ENCODE data around the gene NPBWR2. TPM values are rescaled to one million over a fixed set of nuclear protein-coding genes. Genes with fewer than 3 reads are reported as not detected.

NPBWR2 gene
- total and polyA plus RNA-seq, 2 experiments from 2014 or later = not detected

DNA sequence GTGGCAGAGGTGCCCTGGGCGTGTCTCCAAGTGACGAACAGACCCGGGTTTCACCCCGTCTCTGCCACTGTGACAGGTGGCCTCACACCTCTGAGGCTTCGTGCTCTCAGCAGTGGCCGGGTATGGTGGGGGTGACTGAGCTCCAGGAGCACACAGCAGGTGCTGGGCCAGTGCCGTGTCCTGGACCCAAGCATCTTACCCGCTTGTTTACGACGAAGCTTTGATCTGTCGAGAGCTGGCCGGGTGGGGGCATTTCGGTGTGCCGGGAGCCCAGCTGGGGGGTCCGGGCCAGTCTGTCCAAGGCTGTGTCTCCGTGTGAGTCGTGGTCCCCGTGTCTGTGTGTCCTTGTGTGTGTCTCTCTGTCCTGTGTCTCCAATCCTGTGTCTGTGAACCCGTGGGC lies 16.0 kb downstream of the NPBWR2 start:
- Mint-ChIP-seq H3K27ac (no peak overlapping the region), H3K27me3 (ENCODE audit: insufficient read depth, low read depth, poor library complexity) (peaks cover 12% of the 10 kb centered on the region), H3K9me3 (no peaks in the 10 kb centered on the region; the same call in 2 of the 3 replicates), H3K4me1 (peaks cover 7% of the 10 kb centered on the region), H3K4me3 (no peak overlapping the region; the same call in 2 of the 3 replicates), H3K36me3 (ENCODE audit: low read depth) (no peaks in the 10 kb centered on the region; the same call in 2 of the 3 replicates)
- H3K9me2 ChIP-seq (ENCODE audit: insufficient read depth) = no peaks in the 10 kb centered on the region
- TF ChIP-seq, protein P1, sequence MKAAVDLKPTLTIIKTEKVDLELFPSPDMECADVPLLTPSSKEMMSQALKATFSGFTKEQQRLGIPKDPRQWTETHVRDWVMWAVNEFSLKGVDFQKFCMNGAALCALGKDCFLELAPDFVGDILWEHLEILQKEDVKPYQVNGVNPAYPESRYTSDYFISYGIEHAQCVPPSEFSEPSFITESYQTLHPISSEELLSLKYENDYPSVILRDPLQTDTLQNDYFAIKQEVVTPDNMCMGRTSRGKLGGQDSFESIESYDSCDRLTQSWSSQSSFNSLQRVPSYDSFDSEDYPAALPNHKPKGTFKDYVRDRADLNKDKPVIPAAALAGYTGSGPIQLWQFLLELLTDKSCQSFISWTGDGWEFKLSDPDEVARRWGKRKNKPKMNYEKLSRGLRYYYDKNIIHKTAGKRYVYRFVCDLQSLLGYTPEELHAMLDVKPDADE (IDR thresholded peaks at IDR 0.05) = no peak
- TF ChIP-seq CREB1 (CRISPR knock-in tag; IDR thresholded peaks at IDR 0.05; ENCODE audit: low read depth) (no peak), ZNF331 (CRISPR knock-in tag; IDR thresholded peaks at IDR 0.05; ENCODE audit: low read depth) (no peak), ZNF114 (CRISPR knock-in tag; IDR thresholded peaks at IDR 0.05) (no peak), POLR2AphosphoS5 (IDR thresholded peaks at IDR 0.05; ENCODE audit: low read depth) (no peak), EZH2phosphoT487 (IDR thresholded peaks at IDR 0.05; ENCODE audit: unreplicated experiment) (no peak), EZH2 (IDR thresholded peaks at IDR 0.05; ENCODE audit: low read depth, unreplicated experiment) (no peak)
- TF ChIP-seq, protein P2, sequence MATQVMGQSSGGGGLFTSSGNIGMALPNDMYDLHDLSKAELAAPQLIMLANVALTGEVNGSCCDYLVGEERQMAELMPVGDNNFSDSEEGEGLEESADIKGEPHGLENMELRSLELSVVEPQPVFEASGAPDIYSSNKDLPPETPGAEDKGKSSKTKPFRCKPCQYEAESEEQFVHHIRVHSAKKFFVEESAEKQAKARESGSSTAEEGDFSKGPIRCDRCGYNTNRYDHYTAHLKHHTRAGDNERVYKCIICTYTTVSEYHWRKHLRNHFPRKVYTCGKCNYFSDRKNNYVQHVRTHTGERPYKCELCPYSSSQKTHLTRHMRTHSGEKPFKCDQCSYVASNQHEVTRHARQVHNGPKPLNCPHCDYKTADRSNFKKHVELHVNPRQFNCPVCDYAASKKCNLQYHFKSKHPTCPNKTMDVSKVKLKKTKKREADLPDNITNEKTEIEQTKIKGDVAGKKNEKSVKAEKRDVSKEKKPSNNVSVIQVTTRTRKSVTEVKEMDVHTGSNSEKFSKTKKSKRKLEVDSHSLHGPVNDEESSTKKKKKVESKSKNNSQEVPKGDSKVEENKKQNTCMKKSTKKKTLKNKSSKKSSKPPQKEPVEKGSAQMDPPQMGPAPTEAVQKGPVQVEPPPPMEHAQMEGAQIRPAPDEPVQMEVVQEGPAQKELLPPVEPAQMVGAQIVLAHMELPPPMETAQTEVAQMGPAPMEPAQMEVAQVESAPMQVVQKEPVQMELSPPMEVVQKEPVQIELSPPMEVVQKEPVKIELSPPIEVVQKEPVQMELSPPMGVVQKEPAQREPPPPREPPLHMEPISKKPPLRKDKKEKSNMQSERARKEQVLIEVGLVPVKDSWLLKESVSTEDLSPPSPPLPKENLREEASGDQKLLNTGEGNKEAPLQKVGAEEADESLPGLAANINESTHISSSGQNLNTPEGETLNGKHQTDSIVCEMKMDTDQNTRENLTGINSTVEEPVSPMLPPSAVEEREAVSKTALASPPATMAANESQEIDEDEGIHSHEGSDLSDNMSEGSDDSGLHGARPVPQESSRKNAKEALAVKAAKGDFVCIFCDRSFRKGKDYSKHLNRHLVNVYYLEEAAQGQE (IDR thresholded peaks at IDR 0.05; ENCODE audit: unreplicated experiment) = no peak
- TF ChIP-seq, protein P3, sequence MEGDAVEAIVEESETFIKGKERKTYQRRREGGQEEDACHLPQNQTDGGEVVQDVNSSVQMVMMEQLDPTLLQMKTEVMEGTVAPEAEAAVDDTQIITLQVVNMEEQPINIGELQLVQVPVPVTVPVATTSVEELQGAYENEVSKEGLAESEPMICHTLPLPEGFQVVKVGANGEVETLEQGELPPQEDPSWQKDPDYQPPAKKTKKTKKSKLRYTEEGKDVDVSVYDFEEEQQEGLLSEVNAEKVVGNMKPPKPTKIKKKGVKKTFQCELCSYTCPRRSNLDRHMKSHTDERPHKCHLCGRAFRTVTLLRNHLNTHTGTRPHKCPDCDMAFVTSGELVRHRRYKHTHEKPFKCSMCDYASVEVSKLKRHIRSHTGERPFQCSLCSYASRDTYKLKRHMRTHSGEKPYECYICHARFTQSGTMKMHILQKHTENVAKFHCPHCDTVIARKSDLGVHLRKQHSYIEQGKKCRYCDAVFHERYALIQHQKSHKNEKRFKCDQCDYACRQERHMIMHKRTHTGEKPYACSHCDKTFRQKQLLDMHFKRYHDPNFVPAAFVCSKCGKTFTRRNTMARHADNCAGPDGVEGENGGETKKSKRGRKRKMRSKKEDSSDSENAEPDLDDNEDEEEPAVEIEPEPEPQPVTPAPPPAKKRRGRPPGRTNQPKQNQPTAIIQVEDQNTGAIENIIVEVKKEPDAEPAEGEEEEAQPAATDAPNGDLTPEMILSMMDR (conservative IDR thresholded peaks at IDR 0.05; ENCODE audit: low read depth in 2 of 2) = no peak
- no peaks in the 10 kb centered on the region for H3K79me2 ChIP-seq (replicated peaks; ENCODE audit: insufficient read depth)
- no peaks in the 10 kb centered on the region for H3F3A ChIP-seq (replicated peaks; ENCODE audit: low read depth)
- H3K27me3 ChIP-seq (ENCODE audit: insufficient read depth) = no peaks in the 10 kb centered on the region
- DNase-seq (ENCODE audit: low spot score) (no peak), ATAC-seq (no peak)
- no peak overlapping the region for H3K27ac ChIP-seq (ENCODE audit: low read depth)
- H3K4me1 ChIP-seq (ENCODE audit: insufficient read depth) = no peaks in the 10 kb centered on the region
- no peak overlapping the region for H3K4me2 ChIP-seq
- no peaks in the 10 kb centered on the region for H4K20me1 ChIP-seq (replicated peaks; ENCODE audit: insufficient read depth)
- H3K36me3 ChIP-seq (ENCODE audit: insufficient read depth) = no peaks in the 10 kb centered on the region
- no peak overlapping the region for H2AFZ ChIP-seq
- H3K4me3 ChIP-seq = no peak overlapping the region

DNA sequence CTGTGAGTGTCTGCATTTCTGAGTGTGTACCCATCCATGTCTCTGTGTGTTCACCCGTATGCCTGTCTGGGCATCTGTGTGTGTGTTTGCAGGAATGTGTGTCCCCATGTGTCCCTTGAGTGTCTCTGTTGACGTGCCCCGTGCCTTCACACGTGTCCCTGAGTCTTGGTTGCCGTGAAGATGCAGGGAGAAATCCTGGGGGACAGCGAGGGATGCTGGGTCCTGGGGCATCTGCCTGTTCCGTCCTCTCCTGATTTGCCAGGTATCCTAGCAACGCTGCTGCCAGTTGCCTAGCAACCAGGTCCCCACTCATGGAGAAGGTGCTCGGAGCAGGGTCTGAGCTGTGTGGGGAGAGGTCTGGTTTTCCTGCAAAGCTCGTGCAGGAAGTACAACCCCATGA lies 17.2 kb downstream of the NPBWR2 start:
- Histone ChIP-seq H3K27ac (ENCODE audit: low read depth) (no peak overlapping the region), H3K4me2 (no peak overlapping the region), H3K9me2 (ENCODE audit: insufficient read depth) (no peaks in the 10 kb centered on the region), H3K36me3 (ENCODE audit: insufficient read depth) (no peaks in the 10 kb centered on the region), H2AFZ (no peak overlapping the region), H4K20me1 (replicated peaks; ENCODE audit: insufficient read depth) (no peaks in the 10 kb centered on the region), H3K27me3 (ENCODE audit: insufficient read depth) (peaks cover 7% of the 10 kb centered on the region), H3K79me2 (replicated peaks; ENCODE audit: insufficient read depth) (no peaks in the 10 kb centered on the region), H3K4me3 (no peak overlapping the region), H3K4me1 (ENCODE audit: insufficient read depth) (peaks cover under 1% of the 10 kb centered on the region; the same call in 1 of the 2 replicates), H3F3A (replicated peaks; ENCODE audit: low read depth) (no peaks in the 10 kb centered on the region)
- H3K9me3 Mint-ChIP-seq = no peaks in the 10 kb centered on the region; the same call in 2 of the 3 replicates
- no peak overlapping the region; the same call in 2 of the 3 replicates for H3K4me3 Mint-ChIP-seq
- H3K27me3 Mint-ChIP-seq (ENCODE audit: insufficient read depth, low read depth, poor library complexity) = peaks cover 18% of the 10 kb centered on the region
- DNase-seq (ENCODE audit: low spot score) (no peak), ATAC-seq (no peak)
- H3K27ac Mint-ChIP-seq = no peak overlapping the region
- peaks cover 7% of the 10 kb centered on the region for H3K4me1 Mint-ChIP-seq
- no peaks in the 10 kb centered on the region; the same call in 2 of the 3 replicates for H3K36me3 Mint-ChIP-seq (ENCODE audit: low read depth)
- TF ChIP-seq NANOG (IDR thresholded peaks at IDR 0.05; ENCODE audit: borderline replicate concordance) (no peak), CREB1 (CRISPR knock-in tag; IDR thresholded peaks at IDR 0.05; ENCODE audit: low read depth) (no peak), POLR2AphosphoS5 (IDR thresholded peaks at IDR 0.05; ENCODE audit: low read depth) (no peak), JUNB (IDR thresholded peaks at IDR 0.05; ENCODE audit: unreplicated experiment) (no peak), EZH2 (IDR thresholded peaks at IDR 0.05; ENCODE audit: low read depth, unreplicated experiment) (no peak)
- TF ChIP-seq, protein P2 (IDR thresholded peaks at IDR 0.05; ENCODE audit: unreplicated experiment) = no peak
- TF ChIP-seq, protein P3 (conservative IDR thresholded peaks at IDR 0.05; ENCODE audit: low read depth in 2 of 2) = no peak

Data from GM23338 (cell line).